NCI-H526 (cell line): Measurements from ENCODE around the gene FHIT.

Source experiments
- DNase-seq, 2 experiments: peaks; one replicate each; lab custom pipeline; 2025; lab: John Stamatoyannopoulos, UW

FHIT gene

DNA sequence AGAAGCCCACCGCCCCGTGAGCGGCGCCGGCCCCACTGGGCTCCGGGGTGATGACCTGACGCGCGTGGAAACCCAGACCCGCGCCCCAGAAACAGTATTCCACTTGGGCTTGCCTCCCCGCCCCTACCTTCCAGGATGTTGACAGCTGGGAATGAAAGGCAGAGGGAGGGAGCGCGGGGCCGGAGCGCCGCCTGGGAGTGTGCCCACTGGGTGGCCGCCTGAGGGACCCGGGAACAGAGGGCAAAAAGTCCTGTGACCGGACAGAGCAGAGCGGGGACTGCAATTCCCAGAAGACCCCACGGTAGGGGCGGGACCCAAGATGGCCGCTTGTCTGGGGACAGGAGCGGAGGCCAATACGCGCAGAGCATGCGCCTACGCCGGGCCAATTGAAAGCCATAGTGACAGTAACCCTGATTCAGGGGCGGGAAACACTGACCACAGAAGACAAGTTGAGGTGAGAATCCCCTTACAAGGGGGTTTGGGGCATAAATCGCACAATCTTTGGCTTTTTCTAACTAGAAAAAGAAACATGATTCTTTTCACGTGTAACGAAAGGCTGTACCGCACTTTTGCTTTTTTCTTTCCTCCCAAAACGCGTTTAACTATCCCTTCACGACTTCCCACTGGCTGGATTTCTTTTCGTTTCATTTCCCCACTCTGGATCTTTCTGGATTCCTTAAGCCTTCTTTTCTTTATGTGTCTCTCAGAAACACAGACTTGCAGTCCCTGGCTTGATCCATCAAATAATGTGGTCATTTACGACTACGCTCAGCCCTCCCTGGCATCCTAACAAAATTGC, at the start of gene FHIT:
FHIT (minus strand) TSS at position 279 of the 799 bp plus-strand sequence.
- DNase-seq = peak; percentile 79 to 93

DNA sequence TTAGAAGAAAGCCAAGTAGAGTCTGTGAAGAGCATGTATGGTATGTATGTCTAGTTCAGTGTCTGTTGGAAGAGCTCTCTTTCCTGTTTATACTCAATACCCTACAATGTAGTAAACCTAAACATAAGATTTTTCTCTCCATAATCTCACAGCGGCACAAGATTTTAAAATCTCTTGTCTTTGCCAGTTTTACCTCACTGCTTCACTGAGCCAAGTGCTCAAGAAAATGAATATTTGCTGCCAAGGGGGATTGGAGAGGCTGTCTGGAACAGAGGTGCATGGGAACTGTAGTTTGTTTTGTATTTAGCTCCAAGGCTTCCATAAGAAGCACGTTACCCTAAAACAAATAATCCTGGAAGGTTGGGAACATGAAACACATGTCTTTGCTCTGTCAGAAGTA, 49.5 kb upstream of the FHIT start:
- DNase-seq = no peak

DNA sequence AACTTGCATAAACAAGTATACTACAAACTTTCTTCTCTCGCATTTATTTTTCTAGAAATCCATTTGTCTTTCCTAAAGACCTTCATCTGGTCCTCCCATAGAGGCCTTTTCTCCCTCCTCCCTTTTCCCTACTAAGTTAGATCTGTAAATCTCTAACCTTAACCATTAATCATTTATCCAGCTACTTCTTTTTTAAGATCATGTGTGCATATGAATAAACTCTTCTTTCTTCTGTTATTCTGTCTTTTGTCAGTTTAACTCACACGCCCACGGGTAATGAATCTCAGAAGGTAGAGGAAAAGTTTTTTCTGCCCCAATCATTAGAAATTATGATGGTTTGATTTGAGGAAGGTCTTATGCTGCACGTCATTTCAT, 48.7 kb upstream of the FHIT start:
- DNase-seq = no peak

DNA sequence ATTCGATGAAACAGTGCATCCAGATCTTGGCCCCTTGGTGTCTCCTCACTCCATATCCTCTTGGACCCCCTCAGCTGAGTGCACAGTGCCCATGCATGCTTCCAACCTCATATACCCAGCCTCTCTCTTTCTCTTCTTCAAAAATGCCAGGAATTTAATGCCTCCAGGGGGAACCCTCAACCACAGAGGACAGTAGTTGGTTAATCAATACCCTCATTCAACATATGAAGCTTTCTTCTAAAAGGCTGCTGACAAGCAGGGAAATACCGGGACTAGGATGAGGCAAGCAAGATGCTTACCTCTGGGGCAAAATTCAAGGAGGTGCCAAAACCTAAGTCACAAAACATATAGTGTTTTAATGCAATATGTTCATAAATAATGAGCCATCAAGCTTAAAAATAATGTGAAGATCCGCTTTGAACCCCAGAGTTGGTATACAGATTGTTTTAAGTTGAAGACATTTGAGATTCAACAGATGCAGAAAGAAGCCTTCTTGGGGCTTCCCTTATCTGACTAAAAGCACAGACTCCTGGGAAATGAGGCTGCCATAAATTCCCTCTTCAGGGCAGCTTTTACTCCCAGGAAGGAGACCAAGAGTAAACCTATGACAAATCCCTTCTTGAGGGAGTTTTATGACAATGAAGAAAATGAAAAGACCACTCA, 48.2 kb upstream of the FHIT start:
- no peak for DNase-seq

DNA sequence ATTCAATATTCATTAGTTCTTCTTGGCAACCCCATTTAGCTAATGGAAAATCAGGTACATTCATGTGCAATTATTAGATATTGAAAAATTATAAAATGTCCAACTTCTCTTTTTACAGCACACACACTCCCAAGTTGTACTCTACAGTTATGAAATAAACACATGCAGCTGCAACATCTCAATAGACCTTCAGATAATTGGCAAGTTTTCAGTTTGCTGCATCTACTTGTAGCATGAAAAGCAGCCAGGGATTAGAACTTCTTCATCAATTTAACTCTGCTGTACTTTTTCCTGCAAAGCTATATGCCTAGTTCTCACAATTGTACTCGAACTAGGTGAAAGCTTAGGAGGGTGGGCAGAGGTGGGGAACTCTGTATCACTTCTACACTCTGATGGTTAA, 46.6 kb upstream of the FHIT start:
- DNase-seq = no peak

DNA sequence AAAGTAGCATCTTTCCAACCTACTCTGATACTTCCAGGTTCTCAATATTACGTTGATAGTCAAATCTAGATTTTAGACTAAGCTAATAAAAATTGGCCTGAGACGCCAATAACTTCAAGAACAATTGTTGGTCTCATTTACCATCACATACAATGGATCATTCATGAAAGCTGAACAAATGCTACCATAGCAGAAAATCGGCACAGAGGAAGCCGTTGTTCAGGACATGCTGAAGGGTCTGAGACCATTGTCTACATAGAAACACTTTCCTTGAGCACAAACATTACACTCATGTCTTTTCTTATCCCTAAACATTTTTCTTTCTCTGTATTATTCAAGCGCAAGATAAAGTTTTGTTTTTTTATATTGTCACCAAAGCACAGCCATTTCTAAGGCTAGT, 37.2 kb upstream of the FHIT start:
- DNase-seq = no peak

DNA sequence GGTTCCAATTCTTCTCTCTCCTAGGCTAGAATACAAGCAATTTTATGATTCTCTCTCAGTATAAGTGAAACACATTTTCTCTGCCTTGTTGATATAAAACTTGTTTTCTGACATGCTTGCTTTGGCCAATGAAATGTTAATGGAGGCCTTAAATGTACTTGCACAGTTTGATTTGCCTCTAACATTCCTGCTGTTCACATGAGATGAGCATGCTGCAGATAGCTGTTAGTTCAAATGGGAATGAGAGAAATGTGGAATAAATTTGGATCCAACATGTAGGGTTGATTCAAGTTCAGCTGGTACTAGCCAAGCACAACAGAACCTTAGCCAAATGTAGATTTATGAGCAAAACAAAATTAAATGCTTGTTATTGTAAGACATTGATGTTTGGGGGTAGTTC, 32.6 kb upstream of the FHIT start:
- no peak for DNase-seq

DNA sequence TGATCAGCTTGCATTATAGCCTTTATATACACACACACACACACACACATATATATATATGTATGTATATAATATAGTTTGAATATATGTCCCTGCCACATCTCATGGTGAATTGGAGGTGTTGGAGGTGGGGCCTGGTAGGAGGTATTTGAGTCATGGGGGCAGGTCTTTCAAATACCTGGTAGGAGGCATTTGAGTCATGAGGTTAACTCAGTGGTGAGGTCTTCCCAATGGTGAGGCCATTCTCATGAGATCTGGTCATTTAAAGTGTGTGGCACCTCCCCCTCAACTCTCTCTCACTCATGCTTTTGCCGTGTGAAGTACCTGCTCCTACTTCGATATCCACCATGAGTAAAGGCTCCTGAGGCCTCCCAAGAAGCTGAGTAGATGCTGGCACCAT, 27.5 kb upstream of the FHIT start:
- no peak for DNase-seq

DNA sequence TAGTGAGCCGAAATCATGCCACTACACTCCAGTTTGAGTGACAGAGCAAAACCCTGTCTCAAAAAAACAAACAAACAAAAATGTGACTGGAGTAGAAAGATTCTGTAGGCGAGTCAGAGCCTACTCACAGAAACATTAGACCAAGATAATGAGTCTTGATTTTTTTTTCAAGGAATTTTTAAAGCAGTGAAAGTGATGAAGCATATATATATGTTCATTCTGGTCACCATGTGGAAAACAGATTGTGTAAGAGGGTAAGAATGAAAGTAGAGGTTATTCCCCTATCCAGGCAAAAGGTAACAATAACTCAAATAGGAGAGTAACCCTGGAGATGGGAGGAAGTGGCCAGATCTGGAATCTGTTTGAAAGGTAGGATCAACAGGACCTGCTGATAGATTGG, 26.2 kb upstream of the FHIT start:
- no peak for DNase-seq

DNA sequence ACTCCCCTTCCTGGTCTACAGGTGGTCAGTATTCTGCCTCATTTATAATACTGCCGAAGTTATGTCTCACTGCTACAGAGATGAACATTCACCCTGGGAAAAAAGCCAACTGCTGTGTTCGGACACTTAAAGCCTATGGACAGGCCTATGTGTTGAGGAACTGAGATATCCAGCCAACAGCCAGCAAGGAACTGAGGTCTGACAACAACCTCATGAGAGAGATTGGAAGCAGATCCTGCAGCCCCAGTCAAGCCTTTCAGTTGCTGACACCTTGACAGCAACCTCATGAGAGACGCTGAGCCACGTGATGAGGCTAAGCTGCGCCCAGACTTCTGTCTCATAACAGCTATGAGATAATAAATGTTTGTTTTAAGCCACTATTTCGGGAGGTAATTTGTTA, 18.2 kb upstream of the FHIT start:
- DNase-seq = no peak

DNA sequence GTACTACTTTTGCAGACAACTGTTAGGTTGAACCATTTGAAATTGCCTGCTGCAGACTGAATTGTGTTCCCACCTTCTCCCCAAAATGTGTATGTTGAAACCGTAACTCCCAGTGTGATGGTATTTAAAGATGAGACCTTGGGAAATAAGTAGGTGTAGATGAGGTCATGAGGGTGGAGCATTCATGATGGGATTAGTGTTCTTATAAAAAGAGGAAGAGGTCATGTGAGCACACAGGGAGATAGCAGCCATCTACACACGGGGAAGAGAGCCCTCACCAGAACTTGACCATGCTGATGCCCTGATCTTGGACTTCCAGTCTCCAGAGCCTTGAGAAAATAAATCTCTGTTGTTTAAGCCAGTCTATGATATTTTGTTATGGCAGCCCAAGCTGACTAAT, 17.4 kb upstream of the FHIT start:
- no peak for DNase-seq

DNA sequence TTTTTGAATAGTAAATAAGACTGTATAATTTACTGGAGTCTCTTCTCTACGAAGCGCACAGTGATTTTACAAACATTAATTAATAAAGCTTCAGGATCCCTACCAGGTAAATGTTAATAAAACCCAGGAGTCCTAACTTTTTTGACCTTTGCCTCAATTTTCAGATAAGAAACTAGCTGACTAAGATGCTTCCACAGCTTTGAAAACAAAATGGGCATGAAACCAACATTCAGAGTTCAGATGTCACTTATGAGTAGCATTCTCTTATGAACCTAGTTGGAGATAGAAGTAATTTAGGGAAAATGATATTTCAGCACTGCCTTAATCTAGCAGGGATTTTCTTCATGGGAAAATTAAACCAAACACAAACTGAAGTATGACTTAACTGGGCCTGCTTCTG, 13.0 kb upstream of the FHIT start:
- no peak for DNase-seq

DNA sequence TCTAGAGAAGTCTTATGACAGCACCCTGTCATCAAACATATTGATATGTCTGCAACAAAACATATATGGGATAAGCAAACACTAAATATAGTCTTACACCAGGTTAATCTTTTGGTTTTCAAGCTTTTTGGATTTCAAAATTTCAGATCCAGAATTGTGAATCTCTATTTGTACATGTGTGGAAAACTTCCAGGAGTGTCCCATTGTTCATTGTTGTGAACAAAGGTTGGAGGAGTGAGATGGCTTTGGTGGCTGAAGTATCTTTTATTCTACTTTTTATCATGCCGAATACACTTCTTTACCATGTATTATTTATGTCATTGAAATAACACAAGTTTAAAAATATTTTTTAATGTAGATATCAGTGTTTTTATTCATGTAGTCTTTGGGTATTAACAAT, 5.9 kb upstream of the FHIT start:
- DNase-seq = no peak

DNA sequence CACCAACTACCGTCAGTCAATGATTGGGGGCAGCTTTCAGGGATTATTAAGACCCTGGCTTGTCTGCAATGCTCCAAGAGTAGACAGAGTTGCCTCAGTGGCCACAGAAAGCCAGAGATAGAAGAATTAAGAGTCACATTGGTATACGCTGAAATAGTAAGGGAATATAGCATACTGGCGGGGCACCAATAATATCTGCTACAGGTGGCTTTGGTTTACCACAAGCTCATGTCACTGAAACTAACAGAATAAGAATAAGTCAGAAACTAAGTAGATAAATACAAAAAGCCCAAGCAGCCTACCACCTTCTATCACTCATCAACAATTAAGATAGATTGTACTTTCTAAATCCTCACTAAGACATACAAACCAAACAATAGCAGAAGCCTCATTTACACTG, 2.5 kb upstream of the FHIT start:
- no peak for DNase-seq

DNA sequence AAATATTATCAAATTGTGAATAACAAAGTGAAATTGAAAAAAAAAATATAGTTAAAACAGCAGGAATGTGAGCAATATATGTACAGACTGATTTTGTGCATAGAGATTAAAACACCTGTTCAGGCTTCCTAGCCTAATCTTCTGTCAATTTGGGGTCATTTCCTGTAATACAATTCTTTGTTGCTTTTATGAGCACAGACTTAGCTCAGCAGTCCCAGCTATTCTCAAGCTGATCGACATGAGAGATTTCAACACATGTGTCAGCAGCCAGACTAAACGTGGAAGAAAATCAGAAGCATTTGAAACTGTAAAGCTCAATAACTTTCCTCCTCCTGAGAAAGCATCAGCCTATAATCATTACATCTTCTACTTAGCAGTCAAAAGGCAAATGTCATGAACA, 1.6 kb upstream of the FHIT start:
- DNase-seq = no peak

DNA sequence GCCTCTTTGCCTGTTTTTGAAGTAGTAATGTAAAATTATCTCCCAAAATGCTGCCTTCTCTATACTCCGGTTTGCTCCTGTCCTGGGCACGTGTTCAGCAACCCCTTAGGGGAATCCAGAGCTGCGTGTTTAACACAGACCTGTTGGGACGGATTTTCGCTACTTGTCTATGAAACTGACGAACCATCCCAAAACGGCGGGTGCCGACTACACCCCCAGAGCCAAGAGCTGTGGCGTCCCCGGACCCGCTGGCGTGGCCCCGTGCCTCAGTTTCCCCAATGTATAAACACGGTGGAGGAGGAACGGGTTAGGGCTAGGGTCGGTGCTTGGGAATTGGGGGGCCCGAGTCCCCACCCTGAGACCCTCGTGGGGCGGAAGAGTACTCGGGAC, 473 bp downstream of the FHIT start:
- DNase-seq = peak in 1 of 2 experiments; percentile 38

DNA sequence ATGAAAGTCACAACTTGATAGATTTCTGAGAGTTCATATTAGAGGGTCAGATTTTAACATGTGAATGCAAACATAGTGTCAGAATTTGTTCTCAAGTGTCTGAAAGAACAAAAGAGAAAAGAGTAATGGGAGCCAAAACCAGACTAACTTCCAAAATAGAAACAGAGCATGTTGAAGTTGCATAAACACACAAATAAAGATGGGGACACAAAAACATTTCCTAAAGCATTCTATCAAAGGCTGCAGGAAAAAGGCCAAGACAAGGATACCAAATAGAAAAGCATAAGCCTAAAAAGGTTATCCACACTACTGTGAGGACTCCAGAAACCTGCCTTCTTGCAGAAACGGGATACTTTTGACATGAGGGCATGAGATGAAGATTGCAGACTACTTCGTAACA, 2.8 kb downstream of the FHIT start:
- DNase-seq = no peak

DNA sequence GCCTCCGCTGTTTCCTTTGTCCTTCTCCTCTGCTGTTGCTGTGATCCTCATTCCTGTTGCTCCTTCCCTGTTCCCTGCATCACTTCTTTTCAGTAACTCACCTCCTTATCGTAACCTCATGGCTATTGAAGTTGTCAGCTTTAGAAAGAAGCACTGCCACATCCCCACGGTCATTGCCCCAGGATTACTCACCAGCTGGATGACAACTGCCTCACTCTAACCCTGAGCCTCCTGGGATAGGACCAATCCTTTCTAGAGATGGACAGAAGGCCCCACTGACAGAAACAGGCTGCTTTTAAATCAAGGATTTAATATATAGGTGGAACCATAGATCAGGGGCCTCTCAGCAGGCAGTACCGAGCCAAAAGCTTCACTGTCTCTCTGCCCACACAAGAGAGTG, 4.1 kb downstream of the FHIT start:
- DNase-seq = no peak

DNA sequence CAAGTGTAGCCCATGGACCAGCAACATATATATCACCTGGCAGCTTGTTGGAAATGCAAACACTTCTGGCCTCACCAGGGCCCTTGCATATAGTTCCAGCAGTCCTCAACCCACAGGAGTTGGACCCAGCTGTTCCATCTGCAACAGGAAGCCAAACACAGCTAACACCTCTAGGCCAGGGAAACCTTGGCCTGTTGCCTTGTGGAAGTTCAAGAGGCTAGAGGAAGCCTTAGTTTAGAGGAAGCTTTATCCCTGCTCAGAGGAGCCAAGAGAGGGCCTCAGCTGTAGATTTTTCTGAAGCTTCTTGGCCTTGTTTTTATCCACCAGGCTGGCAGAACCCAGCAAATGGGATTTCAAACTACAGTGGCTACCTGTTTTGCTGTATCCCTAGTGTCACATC, 11.4 kb downstream of the FHIT start:
- no peak for DNase-seq

DNA sequence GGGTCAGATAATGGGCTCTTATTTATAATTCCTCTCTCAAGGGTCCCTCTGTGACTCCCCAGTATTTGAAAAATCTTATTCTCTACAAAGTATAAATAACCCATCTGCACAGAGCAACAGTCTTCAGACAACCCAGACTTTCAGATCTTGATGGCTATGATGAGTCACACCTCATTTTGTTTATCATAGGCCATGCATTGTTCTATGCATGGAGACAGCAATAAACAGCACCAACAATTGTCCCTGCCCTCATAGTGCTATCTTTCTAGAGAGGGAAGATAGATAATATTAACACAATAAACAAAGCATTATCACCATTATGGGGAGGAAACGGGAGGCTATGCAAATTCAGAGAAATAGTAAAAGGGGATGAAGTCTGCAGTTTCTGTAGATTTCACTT, 13.4 kb downstream of the FHIT start:
- DNase-seq = no peak

DNA sequence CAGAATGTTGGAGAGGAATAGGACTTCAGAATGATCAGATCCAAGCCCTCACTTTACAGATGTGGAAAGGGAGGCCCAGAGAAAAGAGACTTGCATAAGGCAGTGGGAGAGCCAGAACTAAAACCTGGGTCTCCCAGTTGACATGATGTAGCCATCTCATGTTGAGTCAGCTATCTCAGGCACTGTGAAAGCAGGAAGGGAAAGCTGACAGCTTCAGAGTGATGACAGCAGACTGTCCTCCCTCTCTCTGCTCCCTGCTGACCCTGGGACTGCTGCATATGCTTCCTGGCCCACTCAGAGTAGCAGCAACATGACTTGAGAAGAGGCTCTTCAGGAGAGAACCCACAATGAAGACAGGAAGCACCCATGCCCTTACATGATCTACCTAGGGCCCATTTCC, 14.7 kb downstream of the FHIT start:
- no peak for DNase-seq

DNA sequence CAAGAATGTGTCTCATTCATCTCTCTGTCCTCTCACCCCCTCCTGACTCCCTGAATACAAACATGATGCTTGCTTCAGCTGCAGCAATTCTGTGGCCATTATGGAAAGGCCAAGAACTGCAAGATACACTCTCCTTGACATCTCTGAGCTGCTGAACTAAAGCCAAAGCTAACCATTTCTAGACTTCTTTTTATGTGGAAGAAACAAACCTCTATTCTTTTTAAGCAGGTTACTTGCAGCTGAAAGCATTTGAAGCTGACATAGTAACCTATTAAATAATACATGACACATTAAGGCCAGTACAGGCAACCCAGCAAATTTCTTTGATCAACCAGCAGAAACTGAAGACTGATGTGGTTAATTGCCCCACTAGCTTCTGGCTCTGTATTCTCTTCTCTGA, 17.5 kb downstream of the FHIT start:
- no peak for DNase-seq

DNA sequence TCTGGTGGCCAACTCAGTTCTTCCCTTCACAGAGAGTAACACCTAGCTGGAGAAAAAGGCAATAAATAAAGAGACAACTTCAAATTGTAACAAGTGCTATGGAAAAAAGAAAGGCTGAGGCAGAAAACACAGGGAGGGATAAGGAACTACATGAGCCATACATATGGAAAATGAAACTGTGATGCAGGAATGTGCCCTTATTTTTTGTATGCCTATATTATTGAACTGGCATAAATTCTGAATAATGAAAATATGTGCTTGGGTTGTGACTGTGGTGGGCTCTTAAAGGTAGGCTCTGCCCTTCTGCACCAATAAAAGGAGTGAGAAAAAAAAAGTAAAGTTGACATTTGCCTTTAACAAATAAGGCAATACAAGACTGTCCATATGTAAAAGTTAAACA, 19.6 kb downstream of the FHIT start:
- no peak for DNase-seq

DNA sequence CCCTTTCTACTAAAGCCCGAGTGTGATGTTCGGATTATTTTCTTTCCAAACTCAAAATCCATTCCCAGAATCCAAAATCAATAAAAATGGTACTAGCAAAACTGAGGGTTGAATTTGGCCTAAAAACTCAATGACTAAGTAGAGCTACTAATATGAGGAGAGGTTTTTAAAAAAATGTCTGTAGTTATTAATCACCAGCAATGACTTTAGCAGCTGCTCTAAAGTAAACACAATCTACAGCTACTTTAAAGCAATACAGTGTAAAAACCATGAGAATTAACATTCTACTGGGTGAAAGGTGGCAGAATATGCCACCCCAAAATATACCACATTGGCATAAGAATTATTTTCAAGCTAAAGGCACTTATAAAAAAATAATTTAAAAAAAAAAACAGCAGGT, 23.5 kb downstream of the FHIT start:
- DNase-seq = no peak
